ENCODE data around the gene CAPN14. TPM values are rescaled to one million over a fixed set of nuclear protein-coding genes. Genes with fewer than 3 reads are reported as not detected.

Gene CAPN14
- total RNA-seq, 1 donor from 2014 or later: not detected

GRCh38 chr2:31205186-31205585, 12.1 kb downstream of the CAPN14 start:
- H3K27me3 ChIP-seq: no peaks in the 10 kb centered on the region
- H3K4me3 ChIP-seq: no peak overlapping the region
- no peak for TF ChIP-seq CTCF (IDR thresholded peaks at IDR 0.05)
- H3K9me3 ChIP-seq: no peaks in the 10 kb centered on the region
- no peaks in the 10 kb centered on the region for H3K36me3 ChIP-seq
- intact Hi-C loops (cut with DNase I): no loop called here
- H3K4me1 ChIP-seq: no peaks in the 10 kb centered on the region
- no peak overlapping the region for H3K27ac ChIP-seq
- no peak for DNase-seq (ENCODE audit: low spot score in 2 of 2)

GRCh38 chr2:31204783-31205182, 12.5 kb downstream of the CAPN14 start:
- DNase-seq (ENCODE audit: low spot score in 2 of 2): no peak
- H3K4me1 ChIP-seq: no peaks in the 10 kb centered on the region
- H3K27ac ChIP-seq: no peak overlapping the region
- intact Hi-C loops (cut with DNase I): no loop called here
- H3K27me3 ChIP-seq: no peaks in the 10 kb centered on the region
- TF ChIP-seq CTCF (IDR thresholded peaks at IDR 0.05): no peak
- H3K36me3 ChIP-seq: no peaks in the 10 kb centered on the region
- H3K4me3 ChIP-seq: no peak overlapping the region
- H3K9me3 ChIP-seq: no peaks in the 10 kb centered on the region

- no peaks in the 10 kb centered on the region for H3K27me3 ChIP-seq
- DNase-seq (ENCODE audit: low spot score in 2 of 2): no peak
- no peaks in the 10 kb centered on the region for H3K9me3 ChIP-seq
- H3K4me1 ChIP-seq: no peaks in the 10 kb centered on the region
- no peaks in the 10 kb centered on the region for H3K36me3 ChIP-seq
- H3K4me3 ChIP-seq: no peak overlapping the region
- no peak overlapping the region for H3K27ac ChIP-seq
- no peak for TF ChIP-seq CTCF (IDR thresholded peaks at IDR 0.05)
- intact Hi-C loops (cut with DNase I): no loop called here
Observed at GRCh38 chr2:31203916-31204315, 13.4 kb downstream of the CAPN14 start.

GRCh38 chr2:31202833-31203232, 14.5 kb downstream of the CAPN14 start:
- Histone ChIP-seq H3K27ac (no peak overlapping the region), H3K27me3 (no peaks in the 10 kb centered on the region), H3K36me3 (no peaks in the 10 kb centered on the region), H3K4me3 (no peak overlapping the region), H3K4me1 (no peaks in the 10 kb centered on the region), H3K9me3 (no peaks in the 10 kb centered on the region)
- no peak for DNase-seq (ENCODE audit: low spot score in 2 of 2)
- TF ChIP-seq CTCF (IDR thresholded peaks at IDR 0.05): no peak
- intact Hi-C loops (cut with DNase I): no loop called here

- H3K36me3 ChIP-seq: no peaks in the 10 kb centered on the region
- DNase-seq (ENCODE audit: low spot score in 2 of 2): no peak
- no peak overlapping the region for H3K27ac ChIP-seq
Observed at GRCh38 chr2:31202041-31202440, 15.3 kb downstream of the CAPN14 start.

More at GRCh38 chr2:31202041-31202440, 15.3 kb downstream of the CAPN14 start:
- intact Hi-C loops (cut with DNase I): no loop called here
- H3K9me3 ChIP-seq: no peaks in the 10 kb centered on the region
- no peak for TF ChIP-seq CTCF (IDR thresholded peaks at IDR 0.05)
- no peaks in the 10 kb centered on the region for H3K27me3 ChIP-seq
- H3K4me1 ChIP-seq: no peaks in the 10 kb centered on the region
- H3K4me3 ChIP-seq: no peak overlapping the region

All from ascending aorta (tissue), 2 donors.